Caki2 (cell line): ENCODE data around the gene MTX2. TPM values are rescaled to one million over a fixed set of nuclear protein-coding genes. Genes with fewer than 3 reads are reported as not detected.
"Not testable (repeated sequence)": the region's sequence is repeated elsewhere in the genome, so short reads cannot be mapped to it uniquely, and the experiment has no call there.

ENCODE experiments used
- DNase-seq: peaks from one replicate; pipeline ENCODE4 v3.0.0-alpha.2; 2015; ENCODE audit warnings: low read depth
- in situ Hi-C: cut with HindIII; loops from 2 replicates; pipeline ENCODE4 v1.10.0; 2016; ENCODE audit warnings: low sequenced_read_pairs, low pct_unique_long_range_greater_than_20kb, mixed read lengths
- total RNA-seq: library from RNA; depleted of rRNA; stranded (reverse); fragments of >200 nt; shearing (Covaris generic); gene quantifications from 2 replicates; pipeline ENCODE4 v1.2.3, GENCODE V29; 2014; ENCODE audit warnings: low replicate concordance; rRNA removed

The MTX2 gene
- total RNA-seq, 1 experiment from 2014 or later, result 60.2 TPM

- DNase-seq, result no peak
- in situ Hi-C loops, result no loop called here
Observed at GRCh38 chr2:176339208-176339607, 70.0 kb downstream of the MTX2 start.

GRCh38 chr2:176356251-176356650, 87.0 kb downstream of the MTX2 start:
- in situ Hi-C loops, result no loop called here
- no peak for DNase-seq

- in situ Hi-C loops, result no loop called here
- no peak for DNase-seq
Observed at GRCh38 chr2:176364273-176364977, 95.2 kb downstream of the MTX2 start.

GRCh38 chr2:176368349-176368748, 99.1 kb downstream of the MTX2 start:
- in situ Hi-C loops, result no loop called here
- DNase-seq, result no peak

DNA sequence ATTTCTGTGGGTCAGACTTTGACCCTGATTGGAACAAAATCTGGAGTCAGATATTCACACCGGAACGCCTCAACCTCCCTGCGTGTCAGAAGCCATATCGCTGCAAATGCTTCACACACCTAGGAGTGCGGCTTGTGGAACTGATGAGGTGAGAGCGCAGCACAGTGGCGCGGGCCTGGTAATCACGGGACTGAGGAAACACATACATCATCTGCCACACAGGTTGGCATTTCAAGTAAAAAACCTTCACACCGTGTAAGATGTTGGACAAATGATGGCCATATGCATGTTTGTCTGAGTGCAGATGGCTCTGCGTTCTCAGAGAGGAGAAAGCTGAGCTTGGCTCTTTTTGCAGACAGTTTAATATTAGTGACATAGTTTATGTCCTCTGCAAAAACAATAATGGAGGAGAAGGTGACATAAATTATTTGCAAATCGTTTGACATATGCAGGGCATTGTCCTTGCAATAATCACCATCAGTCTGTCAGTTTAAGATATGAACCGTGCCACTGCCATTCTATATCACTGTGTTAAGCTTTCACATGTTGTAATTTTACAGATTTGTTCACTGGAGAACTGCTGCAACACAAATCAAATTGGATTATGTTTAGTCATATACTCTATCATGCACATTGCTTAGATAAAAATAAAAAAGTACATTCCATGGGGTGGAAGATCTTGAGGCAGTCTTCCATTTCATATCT, 101.4 kb downstream of the MTX2 start:
- in situ Hi-C loops, result no loop called here
- no peak for DNase-seq

GRCh38 chr2:176373155-176373554, 103.9 kb downstream of the MTX2 start:
- not testable (repeated sequence) for DNase-seq

GRCh38 chr2:176378323-176378722, 109.1 kb downstream of the MTX2 start:
- in situ Hi-C loops, result no loop called here
- DNase-seq, result no peak

More at GRCh38 chr2:176373155-176373554, 103.9 kb downstream of the MTX2 start:
- in situ Hi-C loops, result not testable (repeated sequence)

- in situ Hi-C loops, result no loop called here
- no peak for DNase-seq
Observed at GRCh38 chr2:176380341-176380740, 111.1 kb downstream of the MTX2 start.

- in situ Hi-C loops, result no loop called here
- no peak for DNase-seq
Observed at GRCh38 chr2:176383100-176383499, 113.9 kb downstream of the MTX2 start.

GRCh38 chr2:176383836-176384442, 114.7 kb downstream of the MTX2 start:
- in situ Hi-C loops, result no loop called here

GRCh38 chr2:176385219-176385759, 116.0 kb downstream of the MTX2 start:
- no peak for DNase-seq

More at GRCh38 chr2:176383836-176384442, 114.7 kb downstream of the MTX2 start:
- no peak for DNase-seq

GRCh38 chr2:176385838-176386237, 116.6 kb downstream of the MTX2 start:
- in situ Hi-C loops, result no loop called here
- DNase-seq, result no peak

More at GRCh38 chr2:176385219-176385759, 116.0 kb downstream of the MTX2 start:
- in situ Hi-C loops, result no loop called here

Other genes with a start within 250 kb of the MTX2 start
- gene EVX2, start 185.5 kb upstream of the MTX2 start, total RNA-seq, result not detected in 2 replicates
- not detected in 2 replicates for gene HOXD13, start 176.7 kb upstream of the MTX2 start, total RNA-seq
- not detected in 2 replicates for gene HOXD12, start 169.6 kb upstream of the MTX2 start, total RNA-seq
- gene HOXD11, start 162.2 kb upstream of the MTX2 start, total RNA-seq, result 3.7 TPM in 1 of 2 replicates, not detected in the other
- gene HOXD10, start 152.7 kb upstream of the MTX2 start, total RNA-seq, result 4.3 and 8.8 TPM in 2 replicates
- 9.5 and 13.4 TPM in 2 replicates for gene HOXD9, start 146.7 kb upstream of the MTX2 start, total RNA-seq
- 20.0 and 22.0 TPM in 2 replicates for gene HOXD8, start 139.7 kb upstream of the MTX2 start, total RNA-seq
- 0.17 TPM in 1 of 2 replicates, not detected in the other for gene HOXD4, start 117.9 kb upstream of the MTX2 start, total RNA-seq
- 4.8 and 7.5 TPM in 2 replicates for gene HOXD3, start 112.1 kb upstream of the MTX2 start, total RNA-seq
- 2.4 TPM in 1 of 2 replicates, not detected in the other for gene HOXD1, start 80.8 kb upstream of the MTX2 start, total RNA-seq